Mesenchymal stem cell (in vitro differentiated cells and primary cell): Measurements from ENCODE around the gene ANOS1. TPM values are rescaled to one million over a fixed set of nuclear protein-coding genes. Genes with fewer than 3 reads are reported as not detected.

Experiments used
- DNase-seq: peaks from one replicate; pipeline ENCODE4 v3.0.0-alpha.2; 2013
- H2AFZ ChIP-seq: one replicate; pipeline ENCODE4 v1.6.1; 2013; ENCODE audit warnings: low read depth, mild to moderate bottlenecking, control low read depth, inconsistent platforms, low read length, moderate library complexity
- H2AK5ac ChIP-seq: 2 replicates; pipeline ENCODE4 v1.6.1; 2013; ENCODE audit warnings: low read length, moderate library complexity, mild to moderate bottlenecking, inconsistent platforms; ENCODE audit not compliant: severe bottlenecking
- H2BK120ac ChIP-seq: one replicate; pipeline ENCODE4 v1.6.1; 2013; ENCODE audit warnings: low read depth, mild to moderate bottlenecking, inconsistent platforms, low read length, moderate library complexity
- H2BK12ac ChIP-seq, 2 experiments: one replicate each; pipeline ENCODE4 v1.6.1; 2013; ENCODE audit warnings: inconsistent platforms in 2 of 2, low read length in 2 of 2, mild to moderate bottlenecking in 2 of 2, moderate library complexity in 2 of 2, control low read depth in 1 of 2
- H2BK15ac ChIP-seq: one replicate; pipeline ENCODE4 v1.6.1; 2013; ENCODE audit warnings: mild to moderate bottlenecking, low read depth, inconsistent platforms; ENCODE audit not compliant: poor library complexity, severe bottlenecking
- H2BK5ac ChIP-seq: 2 replicates; pipeline ENCODE4 v1.6.1; 2013; ENCODE audit warnings: low read depth, mild to moderate bottlenecking, low read length, control low read depth, inconsistent platforms; ENCODE audit not compliant: poor library complexity, severe bottlenecking
- H3K14ac ChIP-seq, 2 experiments: one replicate each; pipeline ENCODE4 v1.6.1; 2013; ENCODE audit warnings: inconsistent platforms in 2 of 2, low read length in 2 of 2, control low read depth in 1 of 2, mild to moderate bottlenecking in 1 of 2, moderate library complexity in 1 of 2
- H3K18ac ChIP-seq, 2 experiments: one replicate each; pipeline ENCODE4 v1.6.1; 2013; ENCODE audit warnings: inconsistent platforms in 2 of 2, low read length in 2 of 2, control low read depth in 1 of 2, low read depth in 1 of 2, mild to moderate bottlenecking in 1 of 2
- H3K23ac ChIP-seq, 2 experiments: one replicate each; pipeline ENCODE4 v1.6.1; 2013; ENCODE audit warnings: inconsistent platforms in 2 of 2, low read length in 2 of 2, mild to moderate bottlenecking in 2 of 2, moderate library complexity in 2 of 2, control low read depth in 1 of 2
- H3K27ac ChIP-seq: 2 replicates; pipeline ENCODE4 v1.5.1; 2013; ENCODE audit warnings: mild to moderate bottlenecking, moderate library complexity, low read length, control low read depth, inconsistent platforms; ENCODE audit not compliant: poor library complexity, severe bottlenecking
- H3K27me3 ChIP-seq, 2 experiments: 2 replicates each; pipeline versions ENCODE4 v1.6.1 to v1.7.0; 2013; ENCODE audit warnings: low read length in 2 of 2, mild to moderate bottlenecking in 2 of 2, moderate library complexity in 2 of 2, control low read depth in 1 of 2, inconsistent platforms in 1 of 2; ENCODE audit not compliant: control insufficient read depth in 1 of 2, insufficient read depth in 1 of 2
- H3K36me3 ChIP-seq, 2 experiments: 2 replicates each; pipeline versions ENCODE4 v1.6.1 to v1.7.0; 2013; ENCODE audit warnings: low read length in 2 of 2, control low read depth in 1 of 2, inconsistent platforms in 1 of 2, low read depth in 1 of 2, mild to moderate bottlenecking in 1 of 2; ENCODE audit not compliant: insufficient read depth in 2 of 2, control insufficient read depth in 1 of 2
- H3K4ac ChIP-seq, 2 experiments: one replicate each; pipeline ENCODE4 v1.6.1; 2013; ENCODE audit warnings: inconsistent platforms in 2 of 2, low read length in 2 of 2, mild to moderate bottlenecking in 2 of 2, moderate library complexity in 2 of 2, control low read depth in 1 of 2, low read depth in 1 of 2
- H3K4me1 ChIP-seq: 2 replicates; pipeline ENCODE4 v1.6.1; 2013; ENCODE audit warnings: low read depth, low read length, control low read depth; ENCODE audit not compliant: control insufficient read depth, insufficient read depth
- H3K4me2 ChIP-seq: 2 replicates; pipeline ENCODE4 v1.6.1; 2013; ENCODE audit warnings: low read length, mild to moderate bottlenecking, inconsistent platforms; ENCODE audit not compliant: poor library complexity, severe bottlenecking
- H3K4me3 ChIP-seq, 2 experiments: 2 replicates each; pipeline versions ENCODE4 v1.5.1 to v1.7.0; 2013; ENCODE audit warnings: low read length in 2 of 2, mild to moderate bottlenecking in 2 of 2, control low read depth in 1 of 2, low read depth in 1 of 2; ENCODE audit not compliant: insufficient read depth in 1 of 2
- H3K79me1 ChIP-seq: replicated peaks from 2 replicates; pipeline ENCODE4 v1.6.1; 2013; ENCODE audit warnings: mild to moderate bottlenecking, control low read depth, low read length, inconsistent platforms; ENCODE audit not compliant: poor library complexity, severe bottlenecking
- H3K9ac ChIP-seq: 2 replicates; pipeline ENCODE4 v1.7.0; 2013; ENCODE audit warnings: mild to moderate bottlenecking, low read length, moderate library complexity
- H3K9me3 ChIP-seq: 2 replicates; pipeline ENCODE4 v1.7.0; 2013; ENCODE audit warnings: mild to moderate bottlenecking, low read length; ENCODE audit not compliant: control insufficient read depth
- H4K8ac ChIP-seq: one replicate; pipeline ENCODE4 v1.6.1; 2013; ENCODE audit warnings: inconsistent platforms, mild to moderate bottlenecking, low read length, moderate library complexity
- H4K91ac ChIP-seq: one replicate; pipeline ENCODE4 v1.6.1; 2013; ENCODE audit warnings: mild to moderate bottlenecking, low read length, inconsistent platforms
- WGBS: methylation state at CpG from one replicate; pipeline ENCODE4 v1.1.7; 2013; ENCODE audit warnings: mixed read lengths; 5-methylcytosine and 5-hydroxymethylcytosine counted together
- polyA plus RNA-seq, 2 experiments: library from polyadenylated mRNA; stranded (reverse); fragments of 200-250 nt; gene quantifications; one replicate each; pipeline ENCODE4 v1.2.3, GENCODE V29; 2013

ANOS1 gene, protein sequence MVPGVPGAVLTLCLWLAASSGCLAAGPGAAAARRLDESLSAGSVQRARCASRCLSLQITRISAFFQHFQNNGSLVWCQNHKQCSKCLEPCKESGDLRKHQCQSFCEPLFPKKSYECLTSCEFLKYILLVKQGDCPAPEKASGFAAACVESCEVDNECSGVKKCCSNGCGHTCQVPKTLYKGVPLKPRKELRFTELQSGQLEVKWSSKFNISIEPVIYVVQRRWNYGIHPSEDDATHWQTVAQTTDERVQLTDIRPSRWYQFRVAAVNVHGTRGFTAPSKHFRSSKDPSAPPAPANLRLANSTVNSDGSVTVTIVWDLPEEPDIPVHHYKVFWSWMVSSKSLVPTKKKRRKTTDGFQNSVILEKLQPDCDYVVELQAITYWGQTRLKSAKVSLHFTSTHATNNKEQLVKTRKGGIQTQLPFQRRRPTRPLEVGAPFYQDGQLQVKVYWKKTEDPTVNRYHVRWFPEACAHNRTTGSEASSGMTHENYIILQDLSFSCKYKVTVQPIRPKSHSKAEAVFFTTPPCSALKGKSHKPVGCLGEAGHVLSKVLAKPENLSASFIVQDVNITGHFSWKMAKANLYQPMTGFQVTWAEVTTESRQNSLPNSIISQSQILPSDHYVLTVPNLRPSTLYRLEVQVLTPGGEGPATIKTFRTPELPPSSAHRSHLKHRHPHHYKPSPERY
- 1.4 TPM for polyA plus RNA-seq (2013, experiment 1 of 2)
- 1.3 TPM for polyA plus RNA-seq (2013, experiment 2 of 2)

DNA sequence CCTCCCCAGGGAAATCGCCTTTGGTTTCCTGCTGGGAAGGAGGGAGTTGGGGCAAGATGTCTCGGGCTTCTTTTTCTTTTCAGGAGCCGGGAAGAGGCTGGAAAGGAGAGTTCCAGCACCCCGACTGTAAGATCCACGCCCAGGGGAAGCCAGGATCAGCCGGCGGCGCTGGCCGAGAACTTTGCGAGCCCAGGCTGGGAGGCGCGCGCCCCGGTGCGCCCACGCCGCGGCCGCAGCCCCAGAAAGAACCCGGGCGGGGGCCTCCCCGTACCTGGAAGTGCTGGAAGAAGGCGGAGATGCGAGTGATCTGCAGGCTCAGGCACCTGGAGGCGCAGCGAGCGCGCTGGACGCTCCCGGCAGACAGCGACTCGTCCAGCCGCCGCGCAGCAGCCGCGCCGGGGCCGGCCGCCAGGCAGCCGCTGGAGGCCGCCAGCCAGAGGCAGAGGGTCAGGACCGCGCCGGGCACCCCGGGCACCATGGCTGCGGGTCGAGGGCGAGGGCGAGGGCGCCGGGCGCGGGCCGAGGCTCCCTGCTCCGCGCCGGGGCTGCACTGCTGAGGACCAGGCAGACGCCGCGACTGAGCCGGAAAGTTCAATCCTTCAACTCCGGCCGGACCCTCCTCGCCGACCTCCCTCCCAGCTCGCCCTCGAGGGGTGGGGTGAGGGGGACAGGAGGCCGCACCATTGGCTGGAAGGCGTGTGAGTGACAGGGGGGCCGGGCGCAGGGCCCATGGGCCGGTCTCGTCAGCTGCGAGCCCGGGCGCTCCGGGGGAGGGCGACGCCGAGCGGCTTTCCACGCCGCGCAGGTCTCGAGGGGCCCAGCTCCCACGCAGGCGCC, at the start of gene ANOS1:
TSS of gene ANOS1 (minus strand) at position 579 of the 837 bp plus-strand sequence. CDS start at position 478, 101 bp downstream.
- no peak within 1 kb of the TSS for H2BK120ac ChIP-seq
- H3K18ac ChIP-seq, result peak within 1 kb of the TSS in 1 of 2 experiments; percentile 33
- H3K14ac ChIP-seq, result no peak within 1 kb of the TSS
- H2AFZ ChIP-seq, result peak within 1 kb of the TSS; percentile 27
- peak within 1 kb of the TSS in 1 of 2 experiments; percentile 61 for H3K4me3 ChIP-seq
- DNase-seq, result peak; percentile 22
- whole genome bisulfite sequencing, result 0% methylated on average over 8 of the region's 88 CpGs
- H3K4me1 ChIP-seq, result peaks cover 9% of the 10 kb centered on the region
- no peaks in the 10 kb centered on the region for H3K36me3 ChIP-seq
- peaks cover 0 to 56% of the 10 kb centered on the region in 2 experiments for H3K27me3 ChIP-seq
- H2BK12ac ChIP-seq, result no peak within 1 kb of the TSS
- H2AK5ac ChIP-seq, result no peak within 1 kb of the TSS
- H3K79me1 ChIP-seq, result no peaks in the 10 kb centered on the region
- H3K9ac ChIP-seq, result no peak within 1 kb of the TSS
- H3K9me3 ChIP-seq, result no peaks in the 10 kb centered on the region
- H3K23ac ChIP-seq, result no peak within 1 kb of the TSS
- no peak within 1 kb of the TSS for H2BK15ac ChIP-seq
- H3K4ac ChIP-seq, result no peak within 1 kb of the TSS
- H2BK5ac ChIP-seq, result no peak within 1 kb of the TSS
- H4K8ac ChIP-seq, result no peak within 1 kb of the TSS
- H3K4me2 ChIP-seq, result peak within 1 kb of the TSS; percentile 75
- no peak within 1 kb of the TSS for H4K91ac ChIP-seq
- no peak within 1 kb of the TSS for H3K27ac ChIP-seq

DNA sequence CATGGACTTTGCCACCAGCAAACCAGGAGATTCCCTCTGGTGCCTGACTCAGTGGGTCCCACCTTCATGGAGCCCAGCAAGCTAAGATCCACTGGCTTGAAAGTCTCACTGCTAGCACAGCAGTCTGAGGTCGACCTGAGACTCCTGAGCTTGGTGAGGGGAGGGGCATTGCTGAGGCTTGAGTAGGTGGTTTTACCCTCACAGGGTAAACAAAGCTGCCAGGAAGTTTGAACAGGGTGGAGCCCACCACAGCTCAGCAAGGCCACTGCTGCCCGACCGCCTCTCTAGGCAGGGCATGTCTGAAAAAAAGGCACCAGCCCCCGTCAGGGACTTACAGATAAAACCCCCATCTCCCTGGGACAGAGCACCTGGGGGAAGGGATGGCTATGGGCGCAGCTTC, 41.2 kb upstream of the ANOS1 start:
- Histone ChIP-seq H3K14ac (no peak overlapping the region), H3K4me1 (no peaks in the 10 kb centered on the region), H3K4me3 (no peak overlapping the region), H3K23ac (no peak overlapping the region), H3K79me1 (no peaks in the 10 kb centered on the region), H3K27me3 (peaks cover 0 to 12% of the 10 kb centered on the region in 2 experiments), H4K8ac (no peak overlapping the region), H2BK15ac (no peak overlapping the region), H2BK12ac (no peak overlapping the region), H3K4me2 (no peak overlapping the region), H3K36me3 (no peaks in the 10 kb centered on the region), H3K18ac (no peak overlapping the region), H2BK5ac (no peak overlapping the region), H3K27ac (no peak overlapping the region), H2AK5ac (no peak overlapping the region), H4K91ac (no peak overlapping the region), H2AFZ (no peak overlapping the region), H3K4ac (no peak overlapping the region), H3K9me3 (no peaks in the 10 kb centered on the region), H2BK120ac (no peak overlapping the region), H3K9ac (no peak overlapping the region)
- no peak for DNase-seq
- WGBS, result 64% methylated on average over 4 of the region's 5 CpGs

DNA sequence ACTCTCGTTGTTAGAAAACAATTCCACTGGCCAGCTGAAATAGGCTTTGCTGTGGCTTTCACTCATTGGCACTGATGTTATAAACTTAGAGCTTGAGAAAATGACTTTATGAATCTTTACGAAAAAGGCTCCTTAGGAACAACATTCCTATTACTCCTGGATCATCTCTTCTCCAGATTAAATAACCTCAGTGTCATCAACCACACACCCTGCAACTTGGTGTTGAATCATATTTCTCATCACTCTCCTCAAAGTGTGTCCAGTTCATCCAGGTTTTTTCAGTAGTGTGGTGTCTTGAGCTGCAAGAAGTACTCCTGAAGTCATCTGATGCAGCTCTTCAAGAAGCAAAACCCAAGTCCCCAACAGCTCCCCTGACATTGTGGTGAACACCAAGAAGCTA, 28.1 kb upstream of the ANOS1 start:
- Histone ChIP-seq H3K36me3 (no peaks in the 10 kb centered on the region), H3K4me1 (peaks cover 2% of the 10 kb centered on the region), H3K79me1 (no peaks in the 10 kb centered on the region), H3K9me3 (no peaks in the 10 kb centered on the region), H2BK12ac (no peak overlapping the region), H2BK15ac (no peak overlapping the region), H2BK5ac (no peak overlapping the region), H3K9ac (no peak overlapping the region), H3K18ac (no peak overlapping the region), H3K27ac (no peak overlapping the region), H3K4me2 (no peak overlapping the region), H3K23ac (no peak overlapping the region), H3K14ac (no peak overlapping the region), H2BK120ac (no peak overlapping the region), H2AFZ (no peak overlapping the region), H4K8ac (no peak overlapping the region), H4K91ac (no peak overlapping the region), H3K27me3 (no peaks in the 10 kb centered on the region), H2AK5ac (no peak overlapping the region), H3K4ac (no peak overlapping the region), H3K4me3 (no peak overlapping the region)
- 88% methylated on average over 2 of the region's 2 CpGs for WGBS
- no peak for DNase-seq
